NOMO-1 (cell line): ENCODE results near the gene VPS33B.
"Not testable (repeated sequence)": the region's sequence is repeated elsewhere in the genome, so short reads cannot be mapped to it uniquely, and the experiment has no call there.

Experiments used
- DNase-seq, 2 experiments: peaks; one replicate each; lab custom pipeline; 2025; ENCODE audit not compliant: unreplicated experiment in 2 of 2; lab: John Stamatoyannopoulos, UW

The VPS33B gene

DNA sequence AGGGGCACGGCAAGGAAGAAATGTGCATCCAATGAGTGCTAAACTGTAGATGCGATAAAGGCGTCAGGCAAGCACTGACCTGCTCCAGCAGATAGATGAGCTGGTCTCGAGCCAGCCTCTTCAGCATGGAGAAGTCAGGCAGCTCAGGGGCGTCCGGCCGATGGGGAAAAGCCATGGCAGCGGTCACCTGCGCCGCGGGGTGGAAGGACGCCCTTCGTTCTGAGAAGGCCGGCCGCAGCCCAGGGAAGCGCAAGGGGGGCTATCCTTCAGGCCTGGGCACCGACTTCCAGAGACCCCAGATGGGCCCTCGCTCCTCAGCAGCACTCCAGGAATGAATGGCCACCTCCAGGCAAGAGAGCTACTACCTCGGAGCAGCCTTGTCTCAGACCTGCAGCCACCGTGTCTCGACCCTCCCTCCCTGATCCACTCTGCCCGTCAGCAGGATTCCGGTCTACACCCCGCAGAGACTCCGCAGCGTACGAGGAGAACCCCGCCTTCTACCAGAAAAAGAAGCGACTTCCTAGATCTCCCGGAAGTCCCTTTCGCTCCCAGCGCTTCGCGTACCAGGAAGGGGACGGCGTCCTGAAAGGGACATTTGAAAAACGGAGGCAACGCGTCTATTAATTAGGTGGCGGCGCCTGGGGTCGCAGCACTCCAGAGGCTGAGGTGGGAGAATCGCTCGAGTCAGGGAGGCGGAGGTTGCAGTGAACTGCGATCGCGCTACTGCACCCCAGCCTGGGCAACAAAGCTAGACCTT, at the start of gene VPS33B:
Gene VPS33B (minus strand): TSS at position 520 of the 757 bp plus-strand sequence. CDS start 345 bp downstream, at position 175.
- DNase-seq = peak; percentile 48 to 63

DNA sequence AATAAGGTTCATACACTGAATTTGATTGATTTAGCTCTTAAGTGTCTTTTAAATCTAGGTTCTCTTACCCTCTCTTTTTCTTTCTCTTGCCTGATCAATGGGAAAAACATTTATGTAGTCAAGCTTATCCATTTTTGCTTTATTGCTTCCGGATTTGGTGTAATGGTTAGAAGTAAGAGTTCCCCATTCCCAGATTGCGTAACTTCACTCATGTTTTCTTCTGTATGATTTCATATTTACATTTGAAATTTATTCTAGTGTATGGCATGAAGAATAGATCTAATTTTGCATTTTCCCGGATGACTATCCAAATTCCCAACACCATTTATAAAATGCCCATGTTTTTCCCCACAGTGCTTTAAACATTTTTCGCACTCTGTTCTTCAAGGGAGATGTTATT, 49.8 kb upstream of the VPS33B start:
- DNase-seq = peak in 1 of 2 experiments; percentile 2

DNA sequence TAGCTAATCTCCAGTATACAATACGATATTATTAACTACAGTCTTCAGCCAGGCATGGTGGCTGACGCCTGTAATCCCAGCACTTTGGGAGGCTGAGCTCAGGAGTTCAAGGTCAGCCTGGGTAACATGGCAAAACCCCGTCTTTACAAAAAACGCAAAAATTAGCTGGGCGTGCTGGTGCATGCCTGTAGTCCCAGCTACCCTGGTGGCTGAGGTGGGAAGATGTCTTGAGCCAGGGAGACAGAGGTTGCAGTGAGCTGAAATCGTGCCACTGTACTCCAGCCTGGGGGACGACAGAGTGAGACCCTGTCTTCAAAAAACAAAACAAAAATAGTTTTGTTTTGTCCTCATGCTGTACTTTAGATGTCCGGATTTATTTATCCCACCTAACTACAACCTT, 48.5 kb upstream of the VPS33B start:
- DNase-seq = no peak

DNA sequence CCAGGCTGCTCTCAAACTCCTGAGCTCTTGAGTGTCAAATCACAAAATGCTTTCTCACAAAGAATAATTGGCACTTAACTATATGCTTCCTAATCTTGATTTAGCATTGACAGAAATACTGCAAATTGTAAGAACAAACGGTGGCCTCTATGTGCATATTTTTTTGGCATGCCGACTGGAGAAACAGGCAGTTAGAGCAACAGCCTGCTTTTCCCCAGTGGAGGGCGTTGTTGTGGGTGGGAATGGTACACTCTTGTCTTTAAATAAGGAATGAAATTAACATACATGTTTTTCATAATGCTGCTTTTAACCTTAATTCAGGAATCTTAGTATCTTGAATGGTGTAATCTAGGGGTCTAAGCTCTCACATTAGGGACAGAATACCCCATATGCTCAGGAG, 46.6 kb upstream of the VPS33B start:
- DNase-seq = no peak

DNA sequence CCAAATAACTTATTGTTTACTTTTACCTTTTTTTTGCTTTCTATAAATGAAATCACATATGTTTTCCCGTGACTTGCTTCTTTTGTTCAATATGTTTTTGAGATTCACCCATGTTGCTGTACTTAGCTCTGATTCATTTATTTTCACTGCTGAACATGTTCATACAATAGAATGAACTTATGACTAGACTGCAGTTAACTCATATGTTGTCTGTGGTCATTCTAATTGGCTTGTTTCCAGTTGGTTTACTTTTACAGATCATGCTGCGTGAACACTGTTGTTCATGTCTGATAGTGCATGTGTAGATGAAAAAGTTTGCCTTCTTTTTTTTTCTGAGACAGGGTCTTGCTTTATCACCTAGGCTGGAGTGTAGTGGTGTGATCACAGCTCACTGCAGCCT, 46.0 kb upstream of the VPS33B start:
- DNase-seq = no peak

DNA sequence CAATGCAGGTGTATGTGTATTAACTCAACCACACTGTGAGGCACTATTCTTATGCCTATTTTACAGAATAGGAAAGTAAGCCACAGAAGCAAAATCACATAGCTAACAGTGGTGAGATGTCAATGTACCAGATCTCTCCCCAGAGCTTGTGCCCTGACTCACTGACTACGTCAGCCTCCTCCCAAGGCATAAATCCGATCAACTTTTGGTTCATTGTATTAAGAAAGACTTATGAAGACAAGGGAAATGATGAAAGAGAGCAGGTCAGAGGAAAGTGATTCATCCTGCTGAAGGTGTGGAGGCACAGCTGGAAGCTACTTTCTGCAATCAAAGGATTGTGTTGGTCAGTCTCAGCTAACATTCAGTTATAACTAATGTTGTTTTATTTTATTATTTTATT, 44.6 kb upstream of the VPS33B start:
- DNase-seq = no peak

- no peak for DNase-seq
These were observed 43.1 kb upstream of the VPS33B start for GRCh38 chr15:91065505-91065904.

GRCh38 chr15:91061997-91062396, 39.6 kb upstream of the VPS33B start:
- no peak for DNase-seq

DNA sequence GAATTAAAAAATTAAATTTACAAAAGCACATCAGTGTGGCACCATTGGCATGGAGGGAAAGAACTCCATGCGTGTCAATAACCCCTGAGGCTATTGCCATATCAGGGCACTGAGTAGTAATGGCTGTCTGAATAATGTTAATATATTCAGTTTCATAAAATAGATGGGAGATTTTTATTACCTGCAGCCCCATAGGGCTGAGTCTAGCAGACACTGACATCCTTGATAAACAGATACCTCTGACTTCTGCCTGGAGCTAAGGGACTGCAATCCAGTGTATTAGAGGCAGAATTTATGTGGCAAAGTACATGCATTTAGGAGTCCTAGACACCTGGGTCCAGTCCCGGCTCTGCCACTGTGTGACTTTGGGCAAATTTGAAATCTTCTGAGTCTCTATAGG, 38.8 kb upstream of the VPS33B start:
- no peak for DNase-seq

DNA sequence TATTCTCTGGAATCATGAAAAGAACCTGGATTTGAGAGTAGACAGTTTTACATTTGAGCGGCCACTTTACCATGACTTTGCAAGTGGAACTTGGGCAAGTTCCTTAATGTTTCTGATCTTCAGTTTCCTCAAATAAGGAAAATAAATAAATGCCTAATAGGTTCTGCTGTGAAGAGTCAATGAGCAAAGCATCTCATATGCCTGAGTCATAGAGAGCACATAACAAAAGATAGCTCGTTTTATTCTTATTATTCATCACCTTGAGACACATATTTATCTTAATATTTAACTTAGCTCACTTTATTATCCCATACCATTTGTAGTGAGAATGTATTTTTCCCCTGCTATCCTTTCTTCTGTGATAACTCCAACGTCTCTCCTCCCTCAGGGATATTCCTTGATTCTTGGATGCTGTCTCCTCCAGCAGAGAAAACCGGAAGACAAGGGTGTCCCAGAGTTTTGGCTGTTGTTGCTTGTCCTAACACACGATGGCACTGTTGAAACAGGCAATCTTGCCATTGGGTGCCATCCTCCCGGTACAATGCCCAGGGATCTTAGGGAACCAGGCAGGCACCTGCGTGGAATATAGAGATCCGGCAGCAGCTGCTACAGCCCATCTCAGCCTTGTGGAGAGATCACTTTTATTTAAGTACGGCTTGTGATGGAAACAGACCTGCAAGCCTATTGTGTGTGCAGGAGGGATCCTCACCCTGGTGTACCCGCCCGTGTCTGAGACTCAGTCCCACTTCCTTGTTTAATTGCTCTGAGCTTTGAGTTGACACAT, 33.3 kb upstream of the VPS33B start:
- DNase-seq = peak in 1 of 2 experiments; percentile 44

GRCh38 chr15:91054816-91055215, 32.4 kb upstream of the VPS33B start:
- DNase-seq = no peak

- DNase-seq = no peak
These were observed 28.9 kb upstream of the VPS33B start for GRCh38 chr15:91051248-91051647.

- no peak for DNase-seq
These were observed 27.7 kb upstream of the VPS33B start for GRCh38 chr15:91050128-91050455.

DNA sequence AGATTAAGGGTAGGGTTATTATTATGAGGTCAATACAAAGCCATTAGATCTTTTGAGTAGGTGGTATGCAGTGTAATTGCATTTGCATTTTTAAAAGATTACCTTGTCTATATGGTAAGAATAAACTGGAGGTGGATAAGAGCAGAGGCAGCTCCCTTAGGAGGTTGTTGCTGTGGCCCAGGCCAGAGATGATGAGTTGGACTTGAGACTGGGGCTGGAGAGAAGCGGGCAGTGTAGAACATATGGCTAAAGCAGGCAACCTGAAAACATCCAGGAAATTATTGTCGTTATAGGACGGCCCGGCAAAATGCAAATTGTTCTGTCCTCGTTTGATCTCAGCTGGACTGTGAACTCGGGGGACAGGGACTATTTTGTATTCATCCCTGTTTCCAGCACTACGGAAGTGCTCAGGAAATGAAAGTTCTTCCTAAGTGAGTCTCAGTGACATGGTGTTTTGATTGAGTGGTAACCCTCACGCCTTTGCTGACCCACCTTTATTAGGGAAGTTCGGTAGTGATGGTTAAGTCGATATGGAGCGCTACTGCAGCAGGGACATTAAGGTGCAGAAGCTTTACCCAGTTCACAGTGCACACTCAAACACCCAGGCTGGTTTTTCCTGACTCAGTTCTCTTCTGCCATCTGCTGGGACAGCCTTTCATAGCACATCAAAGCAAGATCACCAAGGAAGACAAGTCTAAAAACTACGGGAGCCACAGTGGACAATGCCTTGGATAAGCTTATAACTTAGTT, 27.2 kb upstream of the VPS33B start:
- DNase-seq = peak; percentile 42 to 45

DNA sequence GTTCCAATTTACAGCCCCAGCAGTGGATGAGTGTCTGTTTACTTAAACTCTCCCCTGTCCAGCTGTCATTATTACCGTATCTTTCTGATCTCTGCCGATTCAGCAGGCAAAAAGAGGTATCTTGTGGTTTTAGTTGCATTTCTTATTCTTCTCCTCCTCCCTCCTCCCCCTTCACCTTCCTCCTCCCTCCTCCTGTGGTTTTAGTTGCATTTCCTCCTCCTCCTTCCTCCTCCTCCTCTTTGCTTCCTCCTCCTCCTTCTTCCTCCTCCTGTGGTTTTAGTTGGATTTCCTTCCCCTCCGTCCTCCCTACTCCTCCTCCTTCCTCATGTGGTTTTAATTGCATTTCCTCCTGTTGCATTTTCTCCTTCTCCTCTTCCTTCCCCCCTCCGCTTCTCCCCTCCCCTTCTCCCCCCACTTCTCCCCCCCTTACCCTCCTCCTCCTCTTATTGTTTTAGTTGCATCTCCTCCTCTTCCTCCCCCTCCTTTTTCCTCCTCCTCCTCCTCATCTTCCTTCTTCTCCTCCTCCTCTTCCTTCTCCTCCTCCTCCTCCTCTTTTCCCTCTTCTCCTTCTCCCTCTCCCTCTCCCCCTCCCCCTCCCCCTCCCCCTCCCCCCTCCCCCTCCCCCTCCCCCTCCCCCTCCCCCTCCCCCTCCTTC, 25.3 kb upstream of the VPS33B start:
- DNase-seq = peak; percentile 37 to 60

DNA sequence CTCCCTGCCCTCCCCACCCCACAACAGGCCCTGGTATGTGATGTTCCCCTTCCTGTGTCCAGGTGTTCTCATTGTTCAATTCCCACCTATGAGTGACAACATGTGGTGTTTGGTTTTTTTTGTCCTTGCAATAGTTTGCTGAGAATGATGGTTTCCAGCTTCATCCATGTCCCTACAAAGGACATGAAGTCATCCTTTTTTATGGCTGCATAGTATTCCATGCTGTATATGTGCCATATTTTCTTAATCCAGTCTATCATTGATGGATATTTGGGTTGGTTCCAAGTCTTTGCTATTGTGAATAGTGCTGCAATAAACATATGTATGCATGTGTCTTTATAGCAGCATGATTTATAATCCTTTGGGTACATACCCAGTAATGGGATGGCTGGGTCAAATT, 23.7 kb upstream of the VPS33B start:
- not testable (repeated sequence) for DNase-seq

- DNase-seq = no peak
These were observed 22.7 kb upstream of the VPS33B start for GRCh38 chr15:91045065-91045464.

DNA sequence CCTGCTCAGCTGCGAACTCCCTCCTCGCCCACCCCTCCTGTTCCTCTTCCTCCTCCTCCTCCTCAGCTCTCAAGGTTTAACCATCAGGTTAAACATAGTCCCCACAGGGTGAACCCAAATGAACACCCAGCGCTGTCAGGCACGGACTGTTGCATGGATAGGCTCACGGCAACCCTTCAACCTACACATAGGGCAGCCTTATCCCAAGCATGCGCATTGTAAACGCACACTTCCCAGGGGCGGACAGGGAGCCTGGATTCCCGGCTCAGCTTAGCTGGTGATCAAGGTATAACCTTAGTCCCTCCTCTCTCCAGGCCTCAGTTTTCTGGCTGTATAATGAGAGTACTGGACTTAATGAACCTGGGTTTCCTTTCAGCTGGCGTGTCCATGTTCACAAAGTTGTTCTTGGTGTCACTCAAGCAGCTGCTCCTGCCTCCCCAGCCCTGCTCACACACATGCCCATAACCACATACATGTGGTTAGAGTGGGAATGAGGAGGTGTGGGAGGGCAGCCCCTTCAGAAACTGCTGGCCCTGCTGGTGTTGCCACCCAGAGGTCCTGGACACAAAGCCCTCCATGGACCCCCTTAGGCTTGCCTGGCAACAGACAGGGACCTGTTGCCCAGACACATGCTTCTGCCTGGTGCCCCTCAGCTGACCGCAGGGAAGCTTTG, 20.9 kb upstream of the VPS33B start:
- DNase-seq = no peak

DNA sequence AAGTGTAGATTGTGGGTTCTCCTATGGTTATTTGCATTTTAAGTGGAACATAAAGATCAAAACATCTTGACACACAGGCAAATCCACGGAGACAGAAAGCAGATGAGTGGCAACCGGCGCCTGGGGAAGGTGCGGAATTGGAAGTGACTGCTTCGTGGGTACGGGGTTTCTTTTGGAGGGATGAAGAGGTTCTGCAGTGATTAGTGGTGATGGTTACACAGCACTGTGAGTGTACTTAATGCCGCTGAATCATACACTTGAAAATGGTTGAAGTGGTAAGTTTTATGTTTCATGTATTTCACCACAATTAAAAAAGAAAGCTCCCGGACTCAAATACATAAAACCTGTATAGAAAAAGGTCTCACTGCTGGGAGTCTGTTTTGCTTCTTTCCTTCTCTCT, 18.5 kb upstream of the VPS33B start:
- DNase-seq = no peak

- DNase-seq = no peak
These were observed 17.6 kb upstream of the VPS33B start for GRCh38 chr15:91039996-91040395.
